GM12874 (cell line): ENCODE data around the gene BRD8.

Experiments used
- TF ChIP-seq, protein P1 (sequence below): IDR thresholded peaks from 2 replicates; pipeline ENCODE4 v1.5.1; 2011; ENCODE audit warnings: low read depth, mild to moderate bottlenecking, control low read depth, low read length, moderate library complexity; ENCODE audit not compliant: insufficient read depth

Gene BRD8

DNA sequence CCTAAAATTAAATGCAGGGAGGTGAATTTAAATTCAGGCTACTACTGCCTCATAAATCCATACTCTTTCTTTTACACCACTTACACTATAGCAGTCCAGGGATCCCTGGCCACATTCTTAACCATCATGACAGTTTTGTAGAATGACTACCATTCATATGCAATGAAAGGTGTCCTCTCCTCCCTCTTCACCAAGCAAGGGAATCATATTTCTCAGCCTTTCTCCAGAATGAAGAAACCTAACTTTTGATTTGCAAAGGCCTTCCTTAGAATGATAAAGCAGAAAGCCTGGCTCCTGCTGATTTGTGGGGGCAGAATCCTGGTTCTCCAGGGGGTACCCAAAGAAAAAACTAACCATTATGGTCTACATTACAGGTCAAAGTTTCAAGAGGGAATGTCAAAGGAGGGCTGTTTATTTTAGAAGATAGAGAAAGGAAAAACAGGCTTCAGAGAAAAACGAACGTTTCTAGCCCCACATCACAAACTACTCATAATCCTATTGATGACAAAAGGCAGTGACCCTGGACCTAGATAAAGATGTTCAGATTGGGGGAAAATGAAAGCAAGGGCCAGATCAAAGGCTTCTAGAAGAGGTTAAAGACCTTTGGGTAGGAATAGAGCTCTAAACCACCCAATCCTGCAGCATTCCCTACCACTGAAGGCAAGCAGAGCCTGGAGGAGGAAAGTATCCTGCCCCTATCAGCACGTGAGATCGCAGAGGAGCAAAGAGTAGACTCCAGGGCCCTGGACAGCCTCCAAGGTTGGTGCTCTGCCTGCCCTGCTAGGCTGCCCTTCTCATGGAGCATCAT, 83.1 kb downstream of the BRD8 start:
- TF ChIP-seq, protein P1, sequence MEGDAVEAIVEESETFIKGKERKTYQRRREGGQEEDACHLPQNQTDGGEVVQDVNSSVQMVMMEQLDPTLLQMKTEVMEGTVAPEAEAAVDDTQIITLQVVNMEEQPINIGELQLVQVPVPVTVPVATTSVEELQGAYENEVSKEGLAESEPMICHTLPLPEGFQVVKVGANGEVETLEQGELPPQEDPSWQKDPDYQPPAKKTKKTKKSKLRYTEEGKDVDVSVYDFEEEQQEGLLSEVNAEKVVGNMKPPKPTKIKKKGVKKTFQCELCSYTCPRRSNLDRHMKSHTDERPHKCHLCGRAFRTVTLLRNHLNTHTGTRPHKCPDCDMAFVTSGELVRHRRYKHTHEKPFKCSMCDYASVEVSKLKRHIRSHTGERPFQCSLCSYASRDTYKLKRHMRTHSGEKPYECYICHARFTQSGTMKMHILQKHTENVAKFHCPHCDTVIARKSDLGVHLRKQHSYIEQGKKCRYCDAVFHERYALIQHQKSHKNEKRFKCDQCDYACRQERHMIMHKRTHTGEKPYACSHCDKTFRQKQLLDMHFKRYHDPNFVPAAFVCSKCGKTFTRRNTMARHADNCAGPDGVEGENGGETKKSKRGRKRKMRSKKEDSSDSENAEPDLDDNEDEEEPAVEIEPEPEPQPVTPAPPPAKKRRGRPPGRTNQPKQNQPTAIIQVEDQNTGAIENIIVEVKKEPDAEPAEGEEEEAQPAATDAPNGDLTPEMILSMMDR: no peak

DNA sequence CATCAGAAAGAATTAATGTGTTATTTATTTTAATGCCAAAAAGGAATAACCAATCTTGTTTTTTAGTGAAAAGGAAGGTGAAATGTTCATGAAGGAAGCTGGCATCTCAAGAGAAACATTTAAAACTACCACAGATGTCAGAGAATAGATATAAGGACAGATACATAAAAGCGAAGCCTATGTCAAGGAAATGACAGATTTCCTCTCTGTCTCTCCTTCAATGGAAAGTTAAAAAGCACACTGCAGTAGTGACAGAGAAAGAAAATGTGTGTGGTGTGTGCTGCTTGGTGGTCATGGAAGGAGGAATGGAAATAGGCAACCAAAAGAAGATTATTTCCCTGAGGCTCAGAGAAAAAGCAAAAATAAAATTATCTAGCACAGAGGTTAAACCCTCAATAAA, 85.4 kb downstream of the BRD8 start:
- TF ChIP-seq, protein P1: no peak

DNA sequence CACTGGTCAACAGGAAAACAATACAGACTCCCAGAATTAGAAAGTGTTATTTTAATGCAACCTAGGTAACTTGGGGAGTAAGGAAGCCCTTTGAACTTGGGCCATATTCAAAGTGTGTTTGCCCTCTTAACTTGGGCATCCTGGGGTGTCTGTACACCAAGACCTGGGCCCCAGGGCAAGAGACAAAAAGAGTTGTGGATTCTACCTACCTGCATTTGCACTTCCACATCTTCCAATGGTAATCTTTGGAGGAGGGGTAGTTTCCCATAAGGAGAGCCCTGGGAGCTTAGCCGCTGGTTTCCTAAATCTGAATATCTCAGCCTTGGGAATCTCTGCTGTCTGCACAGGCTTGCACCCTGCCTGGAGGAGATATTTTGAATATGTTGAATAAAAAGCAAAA, 86.1 kb downstream of the BRD8 start:
- TF ChIP-seq, protein P1: no peak

DNA sequence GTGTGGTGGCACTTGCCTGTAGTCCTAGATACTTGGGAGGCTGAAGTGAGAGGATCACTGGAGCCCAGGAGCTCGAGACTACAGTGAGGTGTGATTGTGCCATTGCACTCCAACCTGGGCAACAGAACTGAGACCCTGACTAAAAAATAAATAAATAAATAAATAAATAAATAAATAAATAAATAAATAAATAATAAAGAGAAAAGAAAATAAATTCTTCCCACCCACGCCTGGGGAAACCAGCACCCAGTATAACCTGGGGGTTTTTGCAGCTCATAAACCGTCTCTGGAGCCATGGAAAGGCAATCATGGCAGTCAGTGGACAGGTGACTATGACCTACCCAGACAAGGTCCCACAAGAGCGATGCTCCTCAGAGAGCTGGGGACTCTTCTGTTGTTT, 86.7 kb downstream of the BRD8 start:
- TF ChIP-seq, protein P1: no peak
